GM21825 (cell line): ENCODE measurements around the gene FLNA.

ENCODE experiments used
- ATAC-seq: cut with Tn5 transposase; IDR thresholded peaks from one replicate; pipeline ENCODE4 v1.9.1; 2021; ENCODE audit warnings: mild to moderate bottlenecking, moderate library complexity; ENCODE audit not compliant: unreplicated experiment

Gene FLNA

DNA sequence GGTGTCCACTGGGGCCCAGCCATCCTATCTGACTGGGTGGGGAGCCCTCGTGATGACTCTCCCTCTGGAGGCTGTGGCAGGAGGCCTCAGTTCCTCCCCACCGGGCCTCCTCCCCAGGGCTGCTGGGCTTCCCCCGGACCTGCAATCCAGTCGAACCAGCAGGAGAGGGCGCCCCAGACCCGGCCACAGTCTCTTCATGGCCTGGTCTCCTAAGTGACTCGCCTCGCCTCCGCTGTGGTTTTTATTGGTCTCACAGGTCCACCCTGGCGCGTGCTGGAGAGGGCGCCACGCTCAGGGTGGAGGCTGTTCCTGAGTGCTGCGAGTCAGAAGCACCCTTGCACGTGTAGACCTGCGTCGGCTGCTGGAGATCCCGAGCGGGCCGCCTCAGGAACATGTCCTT is 30.8 kb downstream of the FLNA start:
- ATAC-seq = peak; percentile 29

DNA sequence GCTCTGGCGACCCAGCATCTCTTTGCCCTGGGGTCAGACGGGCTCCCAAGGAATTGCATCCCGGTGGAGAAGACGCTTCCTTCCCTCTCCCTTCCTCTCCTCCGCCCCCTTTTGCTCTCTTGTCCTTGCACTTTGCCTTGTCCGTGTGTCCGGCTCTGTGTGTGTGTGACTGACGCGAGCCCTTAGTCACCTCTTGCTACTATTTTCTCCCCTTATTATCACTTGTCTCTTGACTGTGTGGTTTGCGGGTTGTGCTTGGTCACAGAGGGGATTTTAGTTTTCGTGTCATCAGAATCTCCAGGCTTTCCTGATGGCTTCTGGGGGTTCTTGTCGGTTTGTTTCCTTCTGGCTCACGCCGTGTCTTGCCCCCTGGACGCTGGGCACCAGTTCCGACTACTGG is 31.4 kb downstream of the FLNA start:
- ATAC-seq = peak; percentile 20

DNA sequence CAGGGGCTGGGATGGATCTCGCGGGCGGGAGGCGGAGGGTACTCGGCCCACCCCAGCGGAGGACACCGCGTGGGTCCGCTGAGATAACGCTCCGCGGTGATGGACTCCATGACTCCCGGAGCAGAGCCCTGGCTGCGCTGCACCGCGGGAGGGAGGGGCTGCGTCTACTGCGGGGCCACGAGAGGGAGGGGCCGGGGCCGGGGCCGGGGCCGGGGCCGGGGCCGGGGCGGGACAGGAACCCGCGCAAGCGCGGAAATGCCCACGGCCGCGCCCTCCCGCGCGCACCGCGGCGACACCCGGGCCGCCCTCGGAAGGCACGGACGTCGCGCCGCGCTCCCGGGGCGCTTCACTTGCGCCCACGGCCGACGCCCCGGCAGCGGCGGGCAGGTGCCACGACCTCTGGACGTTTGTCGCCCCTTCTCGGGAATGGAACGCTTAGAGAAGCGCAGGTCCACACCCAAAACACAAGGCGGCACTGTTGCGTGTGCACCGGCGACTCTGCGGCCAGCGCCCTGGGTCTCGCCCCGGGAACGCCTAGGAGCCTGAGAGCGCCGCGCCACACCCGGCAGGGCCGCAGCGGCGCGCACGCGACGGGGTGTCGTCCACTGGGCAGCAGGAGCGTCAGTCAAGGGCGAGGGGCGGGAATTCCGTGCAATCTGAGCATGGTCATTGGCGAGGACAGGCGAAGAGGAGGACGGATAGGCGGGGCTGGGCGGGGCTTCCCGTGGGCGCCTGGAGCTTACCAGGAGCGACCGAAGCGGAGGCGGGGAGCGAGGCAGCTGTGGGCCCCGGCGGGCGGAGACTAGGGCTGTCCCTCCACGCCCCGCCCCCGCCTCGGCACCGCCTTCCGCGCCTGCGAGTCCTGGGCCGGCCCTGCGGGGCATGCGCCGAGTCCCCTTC is 32.8 kb downstream of the FLNA start:
- ATAC-seq = peak; percentile 66

DNA sequence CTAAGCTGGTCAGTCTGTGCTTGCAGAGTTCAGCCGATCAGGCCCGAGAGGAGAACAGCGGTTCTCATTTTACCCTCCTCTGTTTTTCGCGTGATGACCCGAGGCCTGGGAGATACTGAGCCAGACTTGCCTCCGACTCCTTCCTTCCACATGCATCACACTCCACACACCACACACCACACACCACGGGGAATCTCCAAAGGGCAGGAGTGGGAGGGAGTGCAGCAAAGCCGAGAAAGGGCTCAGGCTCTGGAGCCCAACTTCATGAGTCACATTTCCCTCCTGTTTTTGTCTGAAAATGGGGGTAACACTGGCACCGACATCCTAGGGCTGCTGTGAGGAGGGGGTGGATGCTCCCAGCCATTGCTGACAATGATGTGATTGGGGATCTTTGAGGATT is 39.9 kb downstream of the FLNA start:
- no peak for ATAC-seq

DNA sequence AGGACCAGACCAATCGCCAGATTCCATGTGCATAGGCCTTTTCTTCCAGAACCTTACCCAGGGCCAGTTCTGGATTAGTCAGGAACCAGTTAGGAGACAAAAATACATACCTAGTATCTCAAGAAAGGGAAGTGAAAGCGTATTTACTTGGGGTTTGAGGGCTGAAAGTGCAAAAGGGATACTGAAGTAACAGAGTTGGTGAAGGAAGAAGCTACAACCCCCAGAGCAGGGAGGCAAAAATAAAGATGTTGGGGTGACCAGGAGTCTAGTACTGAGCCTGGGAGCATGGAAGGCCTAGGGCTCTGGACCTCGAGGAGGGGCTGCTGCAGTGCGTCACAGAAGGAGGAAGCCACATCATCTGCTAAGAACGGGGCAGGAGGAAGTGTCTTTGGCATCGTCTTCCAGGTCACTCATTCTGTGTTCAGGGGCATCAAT is 40.6 kb downstream of the FLNA start:
- ATAC-seq = peak; percentile 71

DNA sequence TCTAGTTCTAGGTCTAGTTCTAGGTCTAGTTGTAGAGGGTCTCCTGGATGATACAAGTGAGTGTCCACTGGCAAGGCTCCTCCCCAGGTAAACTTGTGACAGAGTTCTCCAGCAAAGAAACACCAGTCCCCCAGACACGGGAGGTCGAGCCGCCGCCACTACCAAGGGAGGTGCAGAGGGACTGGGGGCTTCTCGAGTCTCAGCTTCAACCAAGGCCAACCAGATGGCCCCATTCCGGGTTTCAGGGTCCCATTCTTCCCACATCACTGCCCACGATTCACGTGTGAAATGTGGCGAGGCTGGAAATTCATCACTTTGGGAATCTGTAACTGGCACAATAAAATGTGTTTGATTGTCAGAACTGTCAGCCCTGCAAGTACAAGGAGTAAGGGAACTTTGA is 41.3 kb downstream of the FLNA start:
- ATAC-seq = no peak

DNA sequence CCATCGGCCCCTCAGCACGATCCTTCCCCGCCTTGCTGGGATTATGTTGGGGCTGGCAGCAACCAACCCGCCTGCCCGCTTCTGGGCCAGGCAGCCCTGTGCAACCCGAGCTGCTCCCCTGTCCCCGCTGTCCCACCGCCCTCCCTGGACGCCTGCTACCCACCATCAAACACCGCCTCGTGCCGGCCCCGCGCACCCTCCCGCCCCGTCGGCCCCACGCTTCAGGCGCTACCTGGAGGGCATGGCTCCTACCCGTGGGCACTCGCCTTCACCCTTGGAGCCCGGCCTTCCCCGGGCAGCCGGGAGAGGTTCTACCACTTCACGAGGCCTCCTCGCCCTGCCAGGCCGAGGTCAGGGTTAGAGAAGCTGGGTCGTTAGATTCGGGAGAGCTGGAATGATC is 41.9 kb downstream of the FLNA start:
- no peak for ATAC-seq

DNA sequence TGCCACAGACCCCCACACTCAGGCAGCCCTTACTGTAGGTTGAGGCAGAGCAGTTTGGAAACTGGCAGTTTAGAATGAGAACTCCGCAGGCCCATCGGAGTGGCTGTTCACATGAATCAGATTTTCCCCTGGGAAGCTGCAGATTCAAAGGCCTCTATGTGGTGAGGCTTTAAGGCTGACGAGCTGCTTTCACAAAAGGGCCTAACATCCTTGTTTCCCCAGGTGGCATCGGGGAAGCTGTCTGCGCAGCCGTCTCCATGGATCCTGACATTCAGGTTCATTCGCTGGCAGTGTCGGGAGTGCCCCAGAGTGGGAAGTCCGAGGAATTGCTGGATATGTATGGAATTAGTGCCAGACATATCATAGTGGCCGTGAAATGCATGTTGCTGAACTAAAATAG is 45.1 kb downstream of the FLNA start:
- ATAC-seq = no peak

DNA sequence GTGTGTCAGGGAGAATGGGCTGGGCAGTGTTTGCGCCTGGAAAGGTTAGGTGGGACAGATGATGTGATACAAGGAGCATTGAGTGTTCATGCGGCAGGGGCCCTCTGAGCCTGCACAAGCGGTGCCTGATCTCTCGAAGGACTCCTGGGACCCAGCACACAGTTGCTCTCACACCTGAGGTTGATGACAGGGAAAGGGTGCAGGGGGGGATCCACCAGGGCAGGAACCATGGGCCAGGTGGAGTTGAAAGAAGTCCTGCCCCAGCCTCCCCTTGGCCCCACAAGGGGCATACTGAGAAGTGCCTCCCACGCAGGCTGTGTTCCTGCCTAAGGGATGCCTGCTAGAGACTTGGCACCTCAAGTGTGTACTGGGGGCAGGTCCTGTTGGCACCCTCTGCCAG is 45.8 kb downstream of the FLNA start:
- ATAC-seq = no peak

DNA sequence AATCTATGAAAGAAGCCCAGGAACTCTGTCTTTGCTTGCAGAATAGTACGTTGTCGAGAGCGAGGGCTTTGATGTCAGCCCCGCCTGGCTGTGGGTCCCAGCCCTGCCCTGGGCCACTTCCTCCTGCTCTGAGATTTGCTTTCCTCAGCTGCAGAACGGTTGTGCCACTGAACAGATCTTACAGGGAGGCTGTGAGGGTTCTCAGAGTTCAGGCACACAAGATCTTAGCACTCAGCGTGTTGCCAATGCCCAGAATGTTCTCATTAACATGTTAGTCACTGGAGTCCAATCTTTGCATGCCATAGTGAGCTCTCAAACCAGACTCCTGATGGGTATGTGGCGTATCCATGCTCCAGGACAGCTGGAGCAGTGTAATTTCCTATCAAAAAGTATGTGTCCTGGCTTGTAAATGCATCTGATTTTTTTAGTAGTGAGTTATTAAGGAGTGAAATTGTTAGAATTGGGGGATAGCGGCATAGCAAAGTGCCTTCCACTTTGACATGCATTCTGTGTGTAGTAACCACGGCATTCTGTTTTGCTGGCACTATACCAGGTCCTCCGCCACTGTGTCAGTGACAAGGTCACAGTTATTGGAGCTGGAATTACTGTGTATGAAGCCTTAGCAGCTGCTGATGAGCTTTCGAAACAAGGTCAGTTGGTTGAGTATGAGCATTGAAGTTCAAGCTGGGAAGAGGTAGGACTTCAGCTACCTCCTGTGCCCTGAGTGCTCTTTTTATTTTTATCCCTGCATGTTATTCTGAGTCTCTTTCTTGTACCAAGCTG is 47.2 kb downstream of the FLNA start:
- no peak for ATAC-seq

DNA sequence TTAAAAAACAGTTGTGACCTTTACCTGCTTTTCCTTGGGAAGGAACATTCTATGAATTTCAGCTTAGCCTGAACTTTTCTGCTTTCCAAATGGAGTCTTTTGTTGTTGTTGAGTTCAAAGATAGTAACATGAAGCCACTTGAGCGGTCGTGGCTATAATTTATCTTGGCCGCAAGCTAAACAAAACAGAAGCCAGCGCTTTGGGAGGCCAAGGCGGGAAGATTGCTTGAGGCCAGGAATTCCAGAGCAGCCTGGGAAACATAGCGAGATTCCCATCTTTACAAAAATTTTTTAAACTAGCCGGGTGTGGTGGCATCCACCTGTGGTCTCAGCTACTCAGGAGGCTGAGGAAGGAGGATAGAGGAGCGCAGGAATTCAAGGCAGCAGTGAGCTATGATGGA is 48.9 kb downstream of the FLNA start:
- no peak for ATAC-seq

DNA sequence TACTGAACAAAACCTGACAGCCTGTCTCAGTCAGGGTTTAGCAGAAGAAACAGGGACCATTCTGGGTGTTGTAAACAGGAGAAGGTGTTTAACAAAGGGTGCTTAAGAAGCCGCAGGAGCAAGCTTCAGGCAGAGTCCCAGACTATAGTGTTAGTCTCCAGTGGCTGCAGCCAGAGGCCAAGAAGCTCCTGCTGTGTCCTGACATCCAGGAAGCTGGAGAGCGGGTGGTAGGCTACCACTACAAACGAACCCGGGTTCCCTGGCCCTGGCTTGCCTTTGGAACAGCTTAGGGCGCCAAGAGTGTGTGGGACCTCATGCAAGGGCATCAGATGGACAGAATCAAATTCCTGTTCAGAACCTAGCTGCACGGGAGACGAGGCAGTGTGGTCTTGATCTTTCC is 50.9 kb downstream of the FLNA start:
- ATAC-seq = no peak

DNA sequence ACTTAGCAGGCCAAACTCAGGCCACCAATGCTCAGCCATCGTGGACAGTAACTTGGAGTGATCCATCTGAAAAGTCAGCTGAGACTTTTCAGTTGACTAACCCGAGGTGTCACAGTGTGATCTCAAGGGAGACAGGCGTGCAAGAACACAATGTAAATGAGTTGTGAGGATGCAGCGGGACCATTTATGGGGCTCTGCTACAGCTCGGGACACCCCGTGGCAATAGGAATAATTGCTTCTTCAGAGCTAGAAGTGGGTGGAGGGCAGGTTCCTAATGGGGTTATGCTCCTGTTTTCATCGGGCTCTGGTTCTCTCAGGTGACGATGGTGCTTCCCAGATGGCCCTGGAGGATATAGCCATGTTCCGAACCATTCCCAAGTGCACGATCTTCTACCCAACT is 51.5 kb downstream of the FLNA start:
- ATAC-seq = no peak

DNA sequence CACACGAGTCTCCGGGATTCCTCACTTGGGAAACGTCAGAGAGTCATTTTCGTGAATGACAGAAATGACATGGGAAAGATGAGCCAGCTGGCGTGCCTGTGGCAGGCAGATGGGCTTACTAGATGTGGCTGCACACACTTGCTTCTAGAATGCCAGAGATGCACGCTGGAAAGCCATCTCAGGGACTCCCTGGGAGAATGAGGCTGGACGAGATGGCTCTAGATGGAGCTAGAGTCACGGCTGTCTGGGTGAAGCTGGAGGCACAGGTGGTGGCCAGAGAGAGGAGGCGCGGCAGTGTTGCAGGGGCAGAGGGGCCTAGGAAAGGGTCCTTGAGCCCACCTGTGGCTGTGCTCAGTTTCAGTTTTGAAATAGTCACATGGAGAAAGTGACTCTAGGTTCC is 52.8 kb downstream of the FLNA start:
- ATAC-seq = no peak

DNA sequence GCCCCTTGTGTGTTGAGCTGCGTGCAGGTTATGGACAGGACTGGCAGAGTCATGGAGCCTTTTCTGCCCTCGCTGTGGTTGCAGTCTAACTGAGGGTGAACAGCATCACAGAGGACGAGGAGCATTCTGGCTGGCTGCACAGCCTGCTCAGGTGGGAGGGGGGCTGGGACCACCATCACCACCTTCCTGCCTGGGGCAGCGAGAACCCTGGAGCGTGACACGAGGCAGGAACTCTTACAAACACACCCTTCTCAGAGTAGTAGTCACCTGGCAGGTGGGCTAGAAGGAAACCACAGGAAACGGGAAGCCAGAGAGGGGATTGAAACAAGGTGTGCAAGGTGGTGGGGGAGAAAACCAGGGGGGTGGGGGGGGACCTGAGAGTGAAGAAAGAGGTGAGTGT is 53.3 kb downstream of the FLNA start:
- no peak for ATAC-seq

DNA sequence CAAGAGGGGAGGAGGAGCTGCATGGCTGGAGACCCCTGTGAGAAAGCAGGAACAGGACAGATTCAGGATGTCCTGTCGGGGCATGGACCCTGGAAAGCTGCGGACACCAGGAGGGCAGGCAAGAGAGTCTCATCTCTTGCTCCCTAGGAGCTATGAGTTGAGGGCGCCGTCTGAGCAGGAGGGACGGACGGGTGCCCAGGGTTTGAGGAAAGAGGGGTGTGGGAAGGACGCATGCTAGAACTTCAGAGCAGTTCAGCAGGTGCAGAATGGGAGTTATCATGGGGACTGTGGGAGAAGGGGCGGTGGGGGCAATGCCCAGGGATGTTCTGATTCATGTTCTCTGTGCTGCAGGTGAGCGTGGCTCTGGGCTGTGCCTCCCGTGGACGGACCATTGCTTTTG is 54.0 kb downstream of the FLNA start:
- ATAC-seq = no peak

DNA sequence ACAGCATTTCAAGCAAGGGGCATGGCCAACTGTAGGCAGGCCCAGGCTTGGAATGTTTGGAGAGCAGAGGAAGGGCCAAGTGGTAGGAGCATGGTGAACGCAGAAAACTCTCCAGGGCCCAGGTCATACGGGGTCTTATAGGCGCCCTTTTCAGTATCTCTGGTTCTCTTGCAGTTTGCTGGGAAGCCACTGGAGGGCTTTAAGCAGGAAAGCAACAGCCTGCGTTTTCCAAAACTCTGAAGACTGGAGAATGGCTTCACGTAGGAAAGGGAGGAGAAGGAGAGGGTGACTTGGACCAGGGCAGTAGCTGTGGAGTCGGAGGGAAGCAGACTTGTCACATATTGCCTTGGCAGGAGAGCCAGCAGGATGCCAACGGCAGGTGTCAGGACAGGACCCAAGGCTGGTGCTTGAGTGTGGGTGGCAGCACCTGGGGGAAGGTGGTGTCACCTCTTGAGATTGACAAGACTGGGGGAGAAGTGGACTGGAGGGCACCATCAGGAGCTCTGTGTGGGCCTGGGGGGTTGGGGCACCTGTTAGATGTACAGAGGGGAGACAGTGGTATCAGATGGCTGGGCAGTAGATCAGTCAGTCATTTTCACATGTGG is 56.9 kb downstream of the FLNA start:
- no peak for ATAC-seq

DNA sequence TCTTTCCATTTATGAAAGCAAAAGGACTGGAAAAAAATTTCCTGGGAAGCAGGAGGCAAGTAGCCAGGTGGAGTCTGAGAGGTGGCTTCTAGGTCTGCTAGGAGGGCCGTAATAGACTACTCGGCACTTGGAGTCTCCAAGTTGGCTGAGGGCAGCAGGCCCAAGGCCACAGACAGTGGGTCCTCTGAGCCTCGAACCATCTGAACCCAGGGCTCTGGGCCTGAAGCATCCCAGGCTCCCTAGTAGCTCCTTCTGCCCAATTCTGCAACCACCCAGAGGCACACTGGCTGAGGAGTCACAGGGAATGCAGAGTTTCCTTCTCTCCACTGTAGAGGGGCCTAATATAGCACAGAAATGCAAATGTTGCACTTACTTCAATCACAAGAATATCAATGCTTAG is 59.0 kb downstream of the FLNA start:
- ATAC-seq = no peak

DNA sequence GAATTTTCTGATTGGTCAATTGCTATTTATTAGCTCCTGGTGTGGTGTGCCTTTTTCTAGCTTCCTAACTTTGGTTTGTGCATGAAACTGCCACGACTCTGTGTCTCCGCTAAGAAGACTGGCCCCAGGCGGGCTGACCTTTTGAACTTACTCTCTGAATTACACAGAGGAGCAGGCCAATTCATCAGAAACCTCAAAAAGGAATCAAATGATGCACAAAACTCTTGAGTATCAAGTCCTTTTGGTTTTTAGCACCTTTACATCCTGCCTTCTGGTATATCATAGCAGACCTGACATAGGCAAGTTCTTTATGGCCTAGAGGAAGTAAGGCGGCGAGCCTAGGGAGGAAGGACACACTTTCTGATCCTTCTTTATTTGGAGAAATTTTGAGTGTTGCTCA is 61.3 kb downstream of the FLNA start:
- no peak for ATAC-seq

DNA sequence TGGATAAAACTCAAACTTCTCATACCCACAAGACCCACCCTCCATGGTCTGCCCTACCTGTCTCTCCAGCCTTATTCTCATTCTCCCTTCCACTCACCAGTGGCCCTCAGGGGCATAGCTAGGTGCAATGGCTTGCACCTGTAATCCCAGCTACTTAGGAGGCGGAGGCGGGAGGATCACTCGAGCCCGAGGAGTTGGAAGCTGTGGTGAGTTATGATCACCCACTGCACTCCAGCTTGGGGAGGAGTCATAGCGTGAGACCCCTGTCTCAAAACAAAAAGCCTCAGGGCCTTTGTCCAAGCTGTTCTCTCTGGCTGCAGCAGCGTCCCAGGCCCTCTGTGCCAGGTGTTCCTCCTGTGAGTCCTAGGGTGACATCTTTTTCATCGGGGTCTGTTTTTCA is 62.3 kb downstream of the FLNA start:
- ATAC-seq = no peak

DNA sequence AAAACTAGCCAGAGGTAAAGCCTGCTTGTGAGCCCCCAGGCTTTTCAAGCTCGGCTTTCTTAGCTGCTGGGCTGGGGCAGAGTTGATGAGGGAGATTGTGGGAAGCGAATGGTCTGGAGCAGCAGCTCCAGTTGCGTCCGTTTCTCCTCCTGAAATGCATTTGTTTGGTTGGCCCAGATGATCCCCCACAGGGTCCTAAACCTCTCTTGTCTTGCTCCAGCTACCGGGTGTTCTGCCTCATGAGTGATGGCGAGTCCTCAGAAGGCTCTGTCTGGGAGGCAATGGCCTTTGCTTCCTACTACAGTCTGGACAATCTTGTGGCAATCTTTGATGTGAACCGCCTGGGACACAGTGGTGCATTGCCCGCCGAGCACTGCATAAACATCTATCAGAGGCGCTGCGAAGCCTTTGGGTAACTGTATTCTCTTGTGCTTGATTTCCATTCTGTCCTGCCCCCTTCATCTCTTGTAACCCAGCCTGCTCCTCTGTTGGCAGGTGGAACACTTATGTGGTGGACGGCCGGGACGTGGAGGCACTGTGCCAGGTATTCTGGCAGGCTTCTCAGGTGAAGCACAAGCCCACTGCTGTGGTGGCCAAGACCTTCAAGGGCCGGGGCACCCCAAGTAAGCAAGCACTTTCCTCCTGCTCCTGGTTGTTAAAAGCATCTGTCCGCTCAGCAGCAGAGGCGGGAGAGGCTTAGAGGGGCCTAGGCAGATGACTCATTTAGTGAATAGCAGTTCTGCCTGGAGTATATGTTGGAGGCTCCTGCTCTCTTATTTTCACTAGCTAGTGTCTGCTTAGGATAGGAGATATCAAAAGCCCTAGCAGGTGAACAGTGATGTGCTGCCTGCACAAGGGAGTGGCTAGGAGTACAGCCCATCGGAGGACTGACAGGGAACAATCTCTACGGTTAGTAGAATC is 63.6 kb downstream of the FLNA start:
- no peak for ATAC-seq
